Measurements from ENCODE around the gene IYD.

IYD gene

DNA sequence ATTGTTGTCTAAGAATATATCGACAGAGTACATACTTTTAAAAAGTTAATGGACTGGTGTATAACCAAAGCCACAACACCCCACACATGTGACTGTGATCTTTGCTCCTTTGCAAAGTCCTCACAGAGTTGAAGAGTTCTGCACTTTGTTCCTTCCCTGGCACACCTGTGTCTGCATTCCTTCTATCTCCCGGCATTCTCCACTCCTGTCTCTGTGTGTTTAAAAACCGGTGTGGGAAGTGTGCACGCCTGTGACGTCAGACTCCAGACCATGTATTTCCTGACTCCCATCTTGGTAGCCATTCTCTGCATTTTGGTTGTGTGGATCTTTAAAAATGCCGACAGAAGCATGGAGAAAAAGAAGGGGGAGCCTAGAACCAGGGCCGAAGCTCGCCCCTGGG lies at the start of gene IYD:
Gene IYD, plus strand, starts transcription at position 251 of the 400 bp plus-strand sequence. Its CDS starts 20 bp downstream, at position 271.
- DNase-seq = no peak

- no peak for DNase-seq
Observed at GRCh38 chr6:150319924-150320323, 48.9 kb upstream of the IYD start.

- DNase-seq = peak in 16 of 51 donors; percentile 3 to 40 (median 12)
Observed at GRCh38 chr6:150320442-150320841, 48.4 kb upstream of the IYD start.

DNA sequence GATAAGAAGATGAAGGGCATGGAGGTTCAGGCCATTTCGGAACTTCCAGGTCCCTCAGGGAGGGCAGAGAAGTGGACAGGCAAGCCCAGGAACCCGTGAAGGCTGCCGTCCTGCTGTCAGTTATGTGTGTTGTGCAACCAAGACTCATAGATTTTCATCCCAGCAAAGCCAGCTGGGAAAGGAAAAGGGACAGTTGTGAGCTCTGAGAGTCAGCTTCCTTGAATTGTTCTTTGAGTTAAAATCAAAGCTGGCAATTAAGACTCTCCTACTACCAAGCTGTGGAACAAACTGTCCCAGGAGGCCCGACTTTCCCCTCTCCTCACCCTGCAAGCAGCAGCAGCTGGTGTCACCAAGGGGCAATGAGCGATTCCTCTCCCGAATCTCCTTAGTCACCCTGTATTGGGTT lies 46.3 kb upstream of the IYD start:
- DNase-seq = no peak

DNA sequence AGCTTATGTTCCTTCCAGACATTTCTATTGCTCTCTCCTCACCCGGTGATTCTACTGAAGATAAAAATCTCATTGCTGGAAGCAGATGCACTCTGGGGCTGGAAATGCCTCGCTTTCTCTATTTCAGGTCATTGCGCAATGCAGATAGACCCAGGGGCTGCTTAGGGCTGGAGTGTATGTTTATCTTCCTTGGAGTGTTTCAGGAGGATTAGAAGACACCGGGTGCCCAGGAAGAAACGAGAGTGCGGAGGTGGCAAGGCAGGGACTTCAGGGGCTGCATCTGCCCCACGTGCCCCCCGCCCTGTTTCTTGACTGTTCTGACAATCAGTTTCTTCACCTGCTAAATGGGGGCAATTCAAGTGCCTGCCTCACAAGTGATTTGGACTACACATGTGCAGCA lies 45.6 kb upstream of the IYD start:
- DNase-seq = no peak

DNA sequence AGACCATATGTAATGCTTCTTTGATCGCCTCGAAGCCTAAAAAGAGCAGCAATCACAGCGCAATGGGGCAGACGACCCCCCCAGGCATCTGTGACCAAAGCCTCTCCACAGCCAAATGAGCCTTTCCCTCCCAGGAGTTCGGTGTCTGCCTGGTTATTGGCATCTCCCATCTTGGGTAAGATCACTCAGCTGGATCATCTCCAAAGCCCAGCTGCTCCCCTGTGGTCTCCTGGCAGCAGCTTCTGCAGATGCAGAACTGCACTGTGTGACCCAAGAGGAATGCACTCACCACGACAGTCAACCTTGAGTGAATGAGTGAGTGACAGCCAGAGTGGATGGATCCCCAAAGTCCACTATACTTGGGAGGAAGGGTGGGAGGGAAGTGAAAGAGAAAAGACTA lies 44.8 kb upstream of the IYD start:
- DNase-seq = no peak

- no peak for DNase-seq
Observed at GRCh38 chr6:150325066-150325772, 43.6 kb upstream of the IYD start.

- DNase-seq = peak in 1 of 51 donors; percentile 1
Observed at GRCh38 chr6:150327117-150327774, 41.6 kb upstream of the IYD start.

DNA sequence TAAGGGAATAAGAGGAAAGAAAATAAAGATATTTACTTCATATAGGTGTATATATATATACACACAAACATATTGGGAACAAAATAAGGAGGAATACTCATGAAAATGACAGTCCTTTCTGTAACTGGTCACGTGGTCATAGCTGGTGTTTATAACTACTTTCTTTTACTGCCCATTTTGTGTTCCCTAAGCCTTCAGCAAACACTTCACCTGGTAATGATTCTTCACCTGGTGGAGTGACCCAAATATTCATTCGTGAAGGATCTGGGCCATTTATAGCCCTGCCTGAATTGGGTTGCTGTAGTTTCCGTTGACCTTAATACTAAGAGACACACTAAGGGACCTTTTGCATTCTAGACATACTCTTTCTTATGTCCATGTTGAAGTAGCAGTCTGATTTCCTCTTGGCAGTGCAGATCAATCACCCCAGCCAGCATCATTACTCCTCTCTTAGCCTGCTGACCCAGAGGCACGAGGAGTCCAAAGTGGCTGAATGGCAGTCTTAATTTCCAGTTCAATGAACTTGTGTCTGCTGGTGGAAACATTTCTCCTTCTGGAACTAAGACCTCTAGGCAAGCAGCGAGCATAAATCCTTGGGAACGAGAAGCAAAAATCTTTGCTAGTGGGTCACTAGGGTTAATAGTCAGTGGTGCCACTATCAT lies 39.9 kb upstream of the IYD start:
- DNase-seq = no peak

DNA sequence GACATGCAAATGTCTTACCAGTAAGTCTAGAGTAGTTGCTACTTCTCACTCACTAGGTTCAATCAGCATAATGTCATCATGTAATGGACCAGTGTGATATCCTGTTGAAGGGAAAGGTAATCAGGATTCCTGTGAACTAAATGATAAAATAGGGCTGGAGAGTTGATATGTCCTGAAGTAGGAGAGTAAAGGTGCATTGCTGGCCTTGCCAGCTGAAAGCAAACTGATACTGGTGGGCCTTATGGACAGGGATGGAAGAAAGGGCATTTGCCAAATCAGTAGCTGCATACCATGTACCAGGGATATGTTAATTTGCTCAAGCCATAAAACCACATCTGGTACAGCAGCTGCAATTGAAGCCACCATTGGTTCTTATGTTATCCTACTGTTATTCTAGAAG lies 37.5 kb upstream of the IYD start:
- DNase-seq = no peak

GRCh38 chr6:150332939-150333584 lies 35.8 kb upstream of the IYD start:
- no peak for DNase-seq

GRCh38 chr6:150333585-150333941 lies 35.2 kb upstream of the IYD start:
- no peak for DNase-seq

DNA sequence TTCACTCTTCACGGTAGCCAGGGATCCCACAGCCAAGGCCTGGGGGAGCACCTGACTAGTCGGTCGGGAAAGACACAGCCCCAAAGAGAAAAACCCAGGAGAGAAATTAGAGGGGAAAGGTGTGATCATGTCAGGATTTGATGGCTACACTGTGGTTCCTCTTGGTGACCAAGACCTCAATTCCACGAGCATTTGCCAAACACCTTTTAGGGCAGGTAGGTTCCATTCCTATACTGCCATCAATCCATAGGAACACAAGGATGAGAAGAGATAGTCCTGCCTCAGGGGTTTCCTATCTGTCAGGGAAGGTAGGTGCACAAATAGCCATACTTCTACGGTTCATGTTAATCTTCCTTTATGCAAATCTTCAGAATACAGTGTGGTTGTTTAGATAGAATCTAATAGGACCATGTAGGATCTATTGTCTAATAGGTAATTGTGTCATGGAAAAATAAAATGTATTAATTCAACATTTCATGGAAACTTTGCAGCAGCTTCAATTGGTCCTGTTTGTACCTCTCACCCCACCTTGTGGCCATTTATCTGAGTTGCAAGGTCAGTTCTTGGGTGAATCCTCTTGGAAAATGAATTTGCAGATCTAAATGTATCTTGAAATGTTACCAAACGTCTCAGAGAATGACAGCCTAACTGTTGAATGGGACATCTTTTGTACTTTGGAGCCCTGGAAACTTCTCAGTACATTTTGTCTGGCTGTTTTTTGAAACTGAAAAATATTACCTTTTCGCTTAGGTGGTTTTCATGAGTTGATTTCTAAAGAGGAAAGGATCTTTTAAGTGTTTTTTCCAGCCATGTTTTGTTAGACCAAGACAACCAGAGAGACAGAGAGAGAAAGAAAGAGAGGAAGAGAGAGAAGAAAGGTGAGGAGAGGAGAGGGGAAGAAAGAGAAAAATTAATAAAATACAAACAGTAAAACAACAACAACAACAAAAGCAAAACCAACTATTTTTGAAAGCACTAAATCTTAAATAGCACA lies 33.7 kb upstream of the IYD start:
- DNase-seq = peak in 14 of 51 donors; percentile 2 to 52 (median 14)

GRCh38 chr6:150336299-150336698 lies 32.5 kb upstream of the IYD start:
- DNase-seq = no peak

DNA sequence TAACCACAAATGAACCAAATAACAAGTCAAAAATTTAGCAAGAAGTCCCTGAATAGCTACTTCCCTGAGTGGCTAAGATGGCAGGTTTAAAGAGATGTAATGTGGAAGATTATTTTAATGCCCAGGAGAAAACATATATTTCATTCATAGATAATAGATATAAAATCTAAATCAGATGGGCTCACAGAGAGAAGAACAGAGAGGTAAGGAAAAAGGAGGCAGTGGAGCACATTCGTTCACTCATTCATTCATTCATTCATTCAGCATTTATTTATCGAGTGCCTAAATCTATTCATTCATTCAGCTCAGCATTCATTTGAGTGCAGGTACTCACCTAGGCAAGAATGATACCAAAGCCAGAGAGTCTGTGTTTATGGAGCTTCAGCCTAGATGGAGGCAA lies 32.1 kb upstream of the IYD start:
- DNase-seq = no peak

DNA sequence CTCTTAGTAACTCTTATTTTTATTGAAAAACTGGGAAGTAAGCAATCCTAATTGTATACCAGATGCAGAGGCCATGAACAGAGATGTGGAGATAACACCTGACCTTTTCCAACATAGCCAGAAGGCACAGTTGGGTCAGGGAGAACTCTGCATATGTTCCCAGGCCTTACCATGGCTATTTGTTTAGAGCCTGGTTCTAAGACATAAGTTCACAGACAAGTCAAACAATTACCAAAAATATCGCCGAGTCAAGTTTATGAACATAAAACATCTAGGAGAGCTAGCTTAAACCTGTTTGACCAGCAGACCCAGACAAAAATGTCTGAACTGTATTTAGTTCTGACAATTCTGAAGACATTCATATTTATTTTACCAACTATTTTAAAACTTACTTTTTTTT lies 26.7 kb upstream of the IYD start:
- DNase-seq = no peak

- DNase-seq = no peak
Observed at GRCh38 chr6:150343434-150343833, 25.4 kb upstream of the IYD start.

- no peak for DNase-seq
Observed at GRCh38 chr6:150345781-150346180, 23.0 kb upstream of the IYD start.

GRCh38 chr6:150346346-150346745 lies 22.5 kb upstream of the IYD start:
- DNase-seq = no peak

DNA sequence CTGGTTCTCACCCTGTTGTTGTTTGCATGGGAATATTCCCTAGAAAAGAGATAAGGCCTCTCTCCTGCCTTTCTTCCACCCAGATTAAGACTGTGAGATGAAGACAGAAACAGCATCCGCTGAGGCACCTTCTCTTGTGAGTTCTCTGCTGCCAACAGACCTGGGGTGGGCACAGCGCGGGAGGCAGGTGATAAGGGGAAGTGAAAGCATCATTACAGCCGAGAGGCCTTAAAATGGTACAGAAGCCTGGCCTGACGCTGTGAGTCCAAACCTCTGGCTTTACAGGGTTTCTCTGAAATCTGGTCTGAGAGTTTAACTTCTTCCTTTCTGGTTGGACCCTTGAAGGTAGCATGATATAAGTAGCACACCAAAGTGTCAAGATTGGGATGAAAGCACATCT lies 21.0 kb upstream of the IYD start:
- no peak for DNase-seq

DNA sequence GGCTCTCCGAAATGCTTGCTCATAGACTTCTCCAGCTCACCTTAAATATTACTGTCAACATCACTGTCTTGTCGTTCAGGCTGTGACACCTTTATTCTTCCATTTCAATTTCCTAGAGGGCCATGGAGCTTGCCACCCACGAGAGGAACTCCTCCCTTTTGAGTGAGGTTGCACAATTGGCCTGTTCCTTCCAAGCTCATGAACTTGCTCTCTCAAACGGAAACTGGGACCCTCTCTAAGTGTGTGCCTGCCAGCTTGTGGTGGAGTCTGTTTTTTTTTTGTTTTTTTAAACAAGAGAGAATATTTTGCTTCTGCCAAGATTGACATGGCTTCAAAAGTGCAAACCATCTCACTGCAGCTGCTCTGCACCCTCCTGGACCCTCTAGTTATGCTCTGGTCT lies 19.3 kb upstream of the IYD start:
- DNase-seq = no peak
